Fibroblast of lung (primary cell): ENCODE measurements around the gene AP3S2. TPM values are rescaled to one million over a fixed set of nuclear protein-coding genes. Genes with fewer than 3 reads are reported as not detected.

Source experiments
- DNase-seq, 2 donors: peaks; one replicate each; pipeline versions ENCODE4 v3.0.0 to v3.0.0-alpha.2; 2010; ENCODE audit warnings: low read depth in 2 of 2
- H2AFZ ChIP-seq: 2 replicates; pipeline ENCODE4 v1.5.1; 2012; ENCODE audit warnings: low read length, control low read depth, inconsistent platforms
- H3K27ac ChIP-seq: 2 replicates; pipeline ENCODE4 v1.5.1; 2011; ENCODE audit warnings: low read length, control low read depth; ENCODE audit not compliant: insufficient read depth
- H3K27me3 ChIP-seq: 2 replicates; pipeline ENCODE4 v1.5.1; 2011; ENCODE audit warnings: mild to moderate bottlenecking, low read length; ENCODE audit not compliant: control insufficient read depth, insufficient read depth
- H3K36me3 ChIP-seq: 2 replicates; pipeline ENCODE4 v1.5.1; 2011; ENCODE audit warnings: low read length; ENCODE audit not compliant: control insufficient read depth, insufficient read depth
- H3K4me1 ChIP-seq: 2 replicates; pipeline ENCODE4 v1.5.1; 2011; ENCODE audit warnings: low read length; ENCODE audit not compliant: control insufficient read depth, insufficient read depth; ENCODE audit errors: extremely low read depth
- H3K4me2 ChIP-seq: 2 replicates; pipeline ENCODE4 v1.5.1; 2011; ENCODE audit warnings: low read length, control low read depth; ENCODE audit not compliant: insufficient read depth; ENCODE audit errors: extremely low read depth
- H3K4me3 ChIP-seq, 4 experiments: fragments of 200-600 bp in 1 of 4; sonication (generic) in 1 of 4; replicated peaks in 1 of 4; 2 replicates each; pipeline ENCODE4 v1.5.1; 2011 to 2016; ENCODE audit warnings: low read length in 4 of 4, low read depth in 3 of 4, mild to moderate bottlenecking in 3 of 4, control low read depth in 2 of 4, inconsistent platforms in 1 of 4, mixed read lengths in 1 of 4; ENCODE audit not compliant: insufficient read depth in 1 of 4; ENCODE audit errors: control extremely low read depth in 1 of 4
- H3K79me2 ChIP-seq: 2 replicates; pipeline ENCODE4 v1.5.1; 2012; ENCODE audit warnings: mild to moderate bottlenecking, low read length, inconsistent platforms; ENCODE audit not compliant: control insufficient read depth, insufficient read depth
- H3K9ac ChIP-seq: 2 replicates; pipeline ENCODE4 v1.5.1; 2011; ENCODE audit warnings: mild to moderate bottlenecking, low read length, control low read depth; ENCODE audit not compliant: insufficient read depth
- H3K9me3 ChIP-seq: 2 replicates; pipeline ENCODE4 v1.5.1; 2012; ENCODE audit warnings: low read depth, low read length; ENCODE audit not compliant: control insufficient read depth, insufficient read depth
- H4K20me1 ChIP-seq: 2 replicates; pipeline ENCODE4 v1.5.1; 2011; ENCODE audit warnings: low read length; ENCODE audit not compliant: control insufficient read depth, insufficient read depth; ENCODE audit errors: extremely low read depth
- CTCF ChIP-seq, 2 donors: IDR thresholded peaks in 1 of 2; conservative IDR thresholded peaks in 1 of 2; 1 replicate in 1 of 2; 2 replicates in 1 of 2; pipeline ENCODE4 v1.5.1; 2011 to 2012; ENCODE audit warnings: low read length in 2 of 2, control low read depth in 1 of 2, inconsistent platforms in 1 of 2, low read depth in 1 of 2, mild to moderate bottlenecking in 1 of 2
- EZH2 ChIP-seq: IDR thresholded peaks from 2 replicates; pipeline ENCODE4 v1.5.1; 2012; ENCODE audit warnings: low read length, control low read depth, mild to moderate bottlenecking; ENCODE audit errors: missing control alignments
- polyA plus RNA-seq, 2 donors: library from polyadenylated mRNA; depleted of rRNA in 1 of 2; stranded (reverse) in 1 of 2; unstranded in 1 of 2; fragments of >200 nt; gene quantifications; 2 replicates each; pipeline ENCODE4 v1.2.1, GENCODE V29; 2011 to 2012; ENCODE audit warnings: missing spikeins in 1 of 2
- total RNA-seq: library from RNA; depleted of rRNA; stranded (reverse); fragments of >200 nt; gene quantifications from 2 replicates; pipeline ENCODE4 v1.2.1, GENCODE V29; 2014

The AP3S2 gene
- total and polyA plus RNA-seq, 2 donors (not counting 1 experiment from before 2014, with no cell fraction given) = 54.4 to 69.5 TPM

DNA sequence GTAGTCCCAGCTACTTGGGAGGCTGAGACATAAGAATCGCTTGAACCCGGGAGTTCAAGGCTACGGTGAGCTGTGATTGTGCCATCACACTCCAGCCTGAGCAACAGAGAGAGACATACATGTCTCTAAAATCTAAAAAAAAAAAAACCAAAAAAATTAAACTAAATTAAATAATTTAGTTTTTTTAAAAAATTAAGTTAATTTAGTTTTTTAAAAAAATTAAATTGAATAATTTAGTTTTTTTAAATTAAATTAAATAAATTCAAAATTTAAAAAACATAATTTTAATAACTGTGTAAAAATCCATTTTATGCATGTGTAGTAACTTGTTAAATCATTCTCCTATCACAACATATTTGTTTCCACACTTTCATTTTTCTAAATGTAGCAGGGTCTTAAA lies 39.1 kb upstream of the AP3S2 start:
- no peak overlapping the region for H3K4me3 ChIP-seq

DNA sequence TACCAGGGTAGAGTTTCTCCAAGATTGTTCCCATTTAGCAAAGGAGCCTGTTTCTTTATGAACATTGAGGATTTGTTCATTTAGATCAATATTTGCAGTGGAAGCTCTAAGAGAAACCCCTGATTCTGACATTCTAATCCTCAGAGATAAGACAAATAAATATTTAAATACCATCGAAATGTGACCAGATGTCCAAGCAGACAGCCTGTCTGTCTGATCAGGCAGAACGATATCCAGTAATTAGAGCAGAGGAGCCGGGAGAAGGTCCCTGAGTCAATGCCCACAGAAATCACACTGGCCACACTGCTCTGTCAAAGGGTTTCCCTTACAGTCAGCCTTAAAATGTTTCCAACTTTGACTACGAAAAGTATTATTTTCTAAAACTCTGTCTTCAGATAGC lies 34.6 kb upstream of the AP3S2 start:
- Histone ChIP-seq H3K9ac (no peak overlapping the region), H2AFZ (no peak overlapping the region), H3K4me1 (no peaks in the 10 kb centered on the region), H3K27me3 (peaks cover 11% of the 10 kb centered on the region), H3K27ac (no peak overlapping the region), H3K4me2 (no peak overlapping the region), H4K20me1 (no peaks in the 10 kb centered on the region), H3K36me3 (no peaks in the 10 kb centered on the region), H3K79me2 (no peaks in the 10 kb centered on the region), H3K9me3 (no peaks in the 10 kb centered on the region), H3K4me3 (no peak overlapping the region)
- no peak for DNase-seq
- TF ChIP-seq EZH2 = no peak
- TF ChIP-seq CTCF (conservative IDR thresholded peaks at IDR 0.05 in 1 of 2, IDR thresholded peaks at IDR 0.05 in 1 of 2; ENCODE audit: low read depth in 1 of 2, low read length in 2 of 2) = no peak

More for the DNA sequence above, 39.1 kb upstream of the AP3S2 start:
- no peaks in the 10 kb centered on the region for H3K36me3 ChIP-seq
- no peaks in the 10 kb centered on the region for H3K4me1 ChIP-seq
- H4K20me1 ChIP-seq = no peaks in the 10 kb centered on the region
- no peak for DNase-seq
- H2AFZ ChIP-seq = no peak overlapping the region
- TF ChIP-seq EZH2 (no peak), CTCF (conservative IDR thresholded peaks at IDR 0.05 in 1 of 2, IDR thresholded peaks at IDR 0.05 in 1 of 2; ENCODE audit: low read depth in 1 of 2, low read length in 2 of 2) (no peak)
- H3K4me2 ChIP-seq = no peak overlapping the region
- H3K9ac ChIP-seq = no peak overlapping the region
- no peaks in the 10 kb centered on the region for H3K79me2 ChIP-seq
- peaks cover 15% of the 10 kb centered on the region for H3K27me3 ChIP-seq
- H3K9me3 ChIP-seq = no peaks in the 10 kb centered on the region
- H3K27ac ChIP-seq = no peak overlapping the region

GRCh38 chr15:89926158-89926557 lies 32.4 kb upstream of the AP3S2 start:
- TF ChIP-seq CTCF (conservative IDR thresholded peaks at IDR 0.05 in 1 of 2, IDR thresholded peaks at IDR 0.05 in 1 of 2; ENCODE audit: low read depth in 1 of 2, low read length in 2 of 2) = no peak
- no peak for TF ChIP-seq EZH2
- Histone ChIP-seq H3K9me3 (no peaks in the 10 kb centered on the region), H2AFZ (no peak overlapping the region), H3K79me2 (no peaks in the 10 kb centered on the region), H3K27ac (no peak overlapping the region), H4K20me1 (no peaks in the 10 kb centered on the region), H3K4me2 (no peak overlapping the region), H3K4me3 (no peak overlapping the region), H3K27me3 (peaks cover 2% of the 10 kb centered on the region), H3K9ac (no peak overlapping the region), H3K36me3 (no peaks in the 10 kb centered on the region), H3K4me1 (no peaks in the 10 kb centered on the region)
- DNase-seq = peak in 1 of 2 donors; percentile 5
